GM12865 (cell line): Measurements from ENCODE around the gene FOXG1.
A peak's percentile ranks its signal among the peaks of the same experiment; 100 is the strongest.

Experiments used
- DNase-seq: peaks from one replicate; pipeline ENCODE4 v3.0.0; 2010; ENCODE audit warnings: low read depth
- H3K4me3 ChIP-seq: 2 replicates; pipeline ENCODE4 v1.5.1; 2011; ENCODE audit warnings: mild to moderate bottlenecking, low read depth, low read length, control low read depth
- TF ChIP-seq, protein P1 (sequence below): IDR thresholded peaks from 2 replicates; pipeline ENCODE4 v1.5.1; 2011; ENCODE audit warnings: low read length, control low read depth, low read depth, inconsistent platforms; ENCODE audit not compliant: insufficient read depth; ENCODE audit errors: missing control alignments

Gene FOXG1

DNA sequence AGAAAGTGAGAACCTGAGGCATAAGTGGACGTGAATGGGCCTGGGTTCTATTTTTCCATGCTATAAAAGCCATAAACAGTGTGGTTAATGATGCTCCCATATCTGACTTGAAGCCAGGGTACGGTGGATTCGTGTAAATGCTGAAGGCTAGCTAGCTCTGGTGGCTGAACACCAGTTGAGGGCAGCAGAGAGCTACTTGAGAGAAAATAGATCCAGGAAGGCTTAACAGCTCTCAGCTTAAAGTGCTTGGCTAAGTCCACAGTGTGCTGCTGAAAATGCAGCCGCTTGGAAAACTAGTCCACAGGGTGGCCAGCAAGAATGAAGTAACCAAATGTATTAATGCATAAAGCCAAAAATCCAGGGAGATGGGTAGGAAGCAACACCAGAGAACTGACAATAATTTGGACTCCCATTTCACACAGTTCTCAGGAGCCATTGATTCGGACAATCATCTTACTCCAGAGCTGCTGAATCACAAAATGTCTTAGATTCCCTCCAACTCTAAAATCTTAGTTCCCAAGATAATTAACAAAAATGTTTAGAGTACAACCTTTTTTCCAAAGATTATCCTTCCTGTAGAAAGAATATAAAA is 15.0 kb upstream of the FOXG1 start:
- TF ChIP-seq, protein P1, sequence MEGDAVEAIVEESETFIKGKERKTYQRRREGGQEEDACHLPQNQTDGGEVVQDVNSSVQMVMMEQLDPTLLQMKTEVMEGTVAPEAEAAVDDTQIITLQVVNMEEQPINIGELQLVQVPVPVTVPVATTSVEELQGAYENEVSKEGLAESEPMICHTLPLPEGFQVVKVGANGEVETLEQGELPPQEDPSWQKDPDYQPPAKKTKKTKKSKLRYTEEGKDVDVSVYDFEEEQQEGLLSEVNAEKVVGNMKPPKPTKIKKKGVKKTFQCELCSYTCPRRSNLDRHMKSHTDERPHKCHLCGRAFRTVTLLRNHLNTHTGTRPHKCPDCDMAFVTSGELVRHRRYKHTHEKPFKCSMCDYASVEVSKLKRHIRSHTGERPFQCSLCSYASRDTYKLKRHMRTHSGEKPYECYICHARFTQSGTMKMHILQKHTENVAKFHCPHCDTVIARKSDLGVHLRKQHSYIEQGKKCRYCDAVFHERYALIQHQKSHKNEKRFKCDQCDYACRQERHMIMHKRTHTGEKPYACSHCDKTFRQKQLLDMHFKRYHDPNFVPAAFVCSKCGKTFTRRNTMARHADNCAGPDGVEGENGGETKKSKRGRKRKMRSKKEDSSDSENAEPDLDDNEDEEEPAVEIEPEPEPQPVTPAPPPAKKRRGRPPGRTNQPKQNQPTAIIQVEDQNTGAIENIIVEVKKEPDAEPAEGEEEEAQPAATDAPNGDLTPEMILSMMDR, result peak; percentile 74
- no peak overlapping the region for H3K4me3 ChIP-seq
- DNase-seq, result peak; percentile 75

DNA sequence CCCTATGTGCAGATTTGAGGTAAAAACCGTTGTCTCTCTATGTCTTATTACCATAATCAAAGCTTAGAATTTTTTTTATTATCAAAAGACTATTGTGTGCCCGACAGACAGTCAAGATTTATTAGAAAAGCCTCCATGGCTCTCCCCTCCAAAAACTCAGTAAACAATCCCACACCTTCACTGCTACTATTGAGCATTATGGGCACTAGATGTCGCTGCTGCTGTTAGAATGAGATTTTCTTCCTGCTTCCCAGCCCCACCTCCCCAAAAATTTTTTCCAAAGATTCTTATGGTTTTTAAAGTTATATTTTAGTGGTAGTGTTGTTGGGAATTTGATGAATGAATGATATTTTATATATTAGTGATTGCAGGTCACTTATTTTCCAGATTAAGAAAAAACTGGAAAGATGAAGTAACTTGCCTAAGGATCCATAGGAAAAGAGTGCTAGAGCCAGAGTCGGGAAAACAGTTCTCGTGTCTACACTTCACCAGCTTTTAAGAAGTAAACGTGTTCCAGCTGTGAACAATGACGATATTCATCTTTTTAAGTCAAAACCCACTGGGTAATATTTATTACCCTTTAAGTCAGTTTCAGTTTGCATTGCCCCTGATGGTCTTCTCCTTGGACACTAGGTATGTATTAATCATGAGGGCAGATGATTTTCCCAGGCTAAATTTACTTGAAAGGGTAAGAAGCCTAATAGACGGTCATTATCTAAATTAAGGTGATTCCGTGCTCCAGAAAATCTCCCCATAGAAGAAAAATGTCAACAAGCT is 12.2 kb upstream of the FOXG1 start:
- DNase-seq, result peak; percentile 55
- TF ChIP-seq, protein P1, result peak; percentile 70

DNA sequence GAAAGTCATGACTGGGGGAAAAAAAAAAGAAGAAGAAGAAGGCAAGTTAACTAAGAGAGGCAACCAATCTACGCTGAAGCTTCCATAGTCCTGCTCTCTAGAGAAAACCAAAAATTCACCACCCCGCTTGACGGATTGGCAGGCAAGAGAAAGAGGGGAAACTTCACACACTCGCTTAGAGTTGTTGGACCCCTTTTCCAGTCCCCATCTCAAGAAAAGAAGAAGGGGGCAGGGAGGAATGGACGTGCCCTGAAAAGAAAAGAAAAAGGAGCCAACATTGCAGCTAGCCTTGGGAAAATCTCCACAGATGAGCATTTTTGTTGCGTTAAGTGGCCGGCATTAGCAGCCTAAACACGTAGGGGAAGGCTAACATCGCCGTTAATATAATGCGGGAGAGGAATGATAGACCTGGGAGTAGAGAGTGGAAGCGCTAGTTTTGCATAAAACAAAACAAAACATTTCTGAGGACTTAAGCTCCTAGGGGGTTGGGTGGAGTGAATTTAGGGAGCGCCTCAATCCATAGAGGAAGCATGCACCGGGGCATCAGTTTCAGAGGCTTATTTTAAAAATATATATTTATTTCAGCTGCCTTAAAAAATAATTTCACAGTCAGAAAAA is 11.3 kb upstream of the FOXG1 start:
- DNase-seq, result no peak
- no peak overlapping the region for H3K4me3 ChIP-seq
- TF ChIP-seq, protein P1, result no peak

More for the DNA sequence above, 12.2 kb upstream of the FOXG1 start:
- H3K4me3 ChIP-seq, result no peak overlapping the region

DNA sequence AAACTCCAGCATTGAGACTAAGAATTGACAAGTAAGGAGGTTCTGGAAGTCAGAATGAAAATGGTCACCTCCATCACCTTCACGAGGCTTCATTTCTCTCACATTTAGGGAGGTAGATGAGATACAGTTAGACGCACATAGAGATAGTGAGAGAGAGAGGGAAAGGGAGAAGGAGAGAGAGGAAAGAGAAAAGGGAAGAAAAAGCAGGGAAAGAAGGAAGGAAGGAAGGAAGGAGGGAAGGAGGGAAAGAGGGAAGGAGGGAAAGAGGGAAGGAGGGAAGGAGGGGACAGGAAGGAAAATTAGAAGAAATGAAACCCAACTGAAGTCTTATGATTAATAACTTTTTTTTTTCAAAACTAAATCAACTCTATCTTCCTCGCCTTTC is 10.7 kb upstream of the FOXG1 start:
- no peak overlapping the region for H3K4me3 ChIP-seq
- DNase-seq, result no peak
- TF ChIP-seq, protein P1, result no peak

DNA sequence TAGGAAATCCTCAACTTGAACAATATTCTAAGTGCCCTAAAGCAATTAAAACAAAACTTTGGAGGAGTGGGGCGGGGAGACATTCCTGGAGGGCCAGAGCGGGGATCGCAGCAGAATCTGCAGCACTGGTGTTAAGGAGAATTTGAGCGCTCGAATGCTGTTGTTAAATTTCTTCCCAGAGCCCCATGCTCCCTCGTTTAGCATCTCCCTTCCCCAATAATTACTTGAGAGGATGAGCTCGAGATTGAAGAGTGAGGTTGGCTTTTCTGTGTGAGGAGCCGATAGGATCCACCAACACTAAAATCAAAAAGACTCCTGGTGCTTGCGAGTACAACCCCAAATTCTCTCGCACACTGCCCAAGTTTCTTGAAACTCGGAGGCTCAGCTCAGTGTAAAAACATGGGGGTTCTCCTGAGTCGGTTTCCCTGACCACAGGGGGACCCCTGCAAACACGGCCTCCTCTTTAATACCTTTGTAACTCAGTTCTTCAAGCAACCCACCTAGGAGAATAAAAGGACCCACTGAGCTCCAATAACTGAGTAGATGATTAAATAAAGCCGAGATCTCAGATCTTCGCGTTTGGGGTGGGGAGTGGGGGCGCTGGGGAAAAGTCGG is 10.2 kb upstream of the FOXG1 start:
- TF ChIP-seq, protein P1, result no peak
- no peak for DNase-seq
- H3K4me3 ChIP-seq, result no peak overlapping the region

DNA sequence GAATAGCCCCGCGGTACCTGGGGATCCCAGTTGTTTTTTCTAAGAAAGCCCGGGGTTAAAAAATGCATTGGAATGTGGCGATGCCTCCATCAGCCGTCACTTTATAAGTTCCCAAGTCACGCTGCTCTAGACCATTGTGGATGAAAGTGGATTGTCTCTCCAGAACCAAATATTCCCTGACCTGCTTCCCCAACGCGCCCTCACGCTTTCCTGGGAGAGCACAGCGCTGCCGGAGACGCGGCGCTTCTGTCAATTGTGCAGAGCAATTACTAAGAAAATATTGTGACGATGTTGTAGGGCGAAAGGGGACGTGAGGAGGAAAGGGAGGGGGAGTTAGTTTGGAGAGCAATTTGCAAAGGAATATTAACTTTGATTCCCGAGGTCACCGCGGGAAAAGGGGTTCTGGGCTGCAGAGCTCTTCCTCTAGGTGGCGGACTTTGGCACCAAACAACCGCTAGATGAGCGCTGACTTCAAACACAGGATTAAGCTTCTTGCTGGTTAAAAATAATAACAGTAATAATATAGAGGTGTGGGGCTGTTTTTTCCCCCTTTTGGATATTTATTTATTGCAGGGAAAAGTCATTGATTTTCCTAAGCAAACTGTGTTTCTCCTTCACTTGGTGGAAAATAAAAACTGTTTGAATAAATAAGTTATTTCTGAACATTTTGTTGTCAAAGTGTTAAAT is 9.6 kb upstream of the FOXG1 start:
- H3K4me3 ChIP-seq, result no peak overlapping the region
- DNase-seq, result peak; percentile 64
- TF ChIP-seq, protein P1, result peak; percentile 71
